Measurements from ENCODE around the gene SDSL. TPM values are rescaled to one million over a fixed set of nuclear protein-coding genes. Genes with fewer than 3 reads are reported as not detected.

Gene SDSL
- total RNA-seq, 1 donor from 2014 or later, result not detected

DNA sequence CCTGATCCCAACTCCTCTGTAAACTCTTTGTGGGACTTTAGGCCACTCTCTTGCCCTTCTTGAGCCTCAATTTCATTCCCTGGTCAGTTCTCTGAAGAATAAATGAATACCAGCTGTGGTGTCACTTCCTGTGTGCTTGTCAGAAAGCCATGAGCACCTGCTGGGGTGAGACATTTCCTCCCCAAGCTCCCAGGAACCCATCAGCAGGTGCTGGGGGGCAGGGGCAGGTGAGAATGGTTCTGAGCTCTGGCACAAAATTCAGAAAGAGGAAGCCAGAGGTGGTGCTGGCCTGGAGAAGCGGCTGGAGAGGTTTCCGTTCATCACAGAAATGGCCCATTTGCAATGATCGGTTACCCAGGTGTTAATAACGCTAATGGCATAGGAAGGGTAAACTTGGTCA lies 34.6 kb downstream of the SDSL start:
- peaks cover 2% of the 10 kb centered on the region for H3K27me3 ChIP-seq
- H3K9me3 ChIP-seq, result no peaks in the 10 kb centered on the region

DNA sequence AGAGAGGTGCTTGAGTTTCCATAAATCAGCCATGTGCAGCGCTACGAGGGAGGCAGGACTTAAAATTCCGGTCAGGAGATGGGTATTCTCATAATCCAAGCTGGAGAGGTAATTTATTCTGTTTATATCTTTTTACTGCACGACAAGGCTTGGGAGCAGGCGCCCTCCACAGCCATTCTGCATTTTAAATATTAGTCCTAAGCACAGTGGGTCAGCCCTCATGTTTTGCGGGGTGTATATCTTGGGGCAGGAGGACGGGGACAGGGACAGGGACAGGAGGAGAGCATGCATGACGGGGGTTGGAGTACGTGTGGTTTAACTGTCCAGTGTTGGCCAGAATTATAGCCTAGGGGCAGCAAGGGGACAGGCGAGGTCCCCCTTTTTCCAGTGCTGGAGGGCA lies 35.0 kb downstream of the SDSL start:
- no peak overlapping the region for H3K27ac ChIP-seq
- TF ChIP-seq POLR2A (IDR thresholded peaks at IDR 0.05), result no peak
- TF ChIP-seq, protein P1, sequence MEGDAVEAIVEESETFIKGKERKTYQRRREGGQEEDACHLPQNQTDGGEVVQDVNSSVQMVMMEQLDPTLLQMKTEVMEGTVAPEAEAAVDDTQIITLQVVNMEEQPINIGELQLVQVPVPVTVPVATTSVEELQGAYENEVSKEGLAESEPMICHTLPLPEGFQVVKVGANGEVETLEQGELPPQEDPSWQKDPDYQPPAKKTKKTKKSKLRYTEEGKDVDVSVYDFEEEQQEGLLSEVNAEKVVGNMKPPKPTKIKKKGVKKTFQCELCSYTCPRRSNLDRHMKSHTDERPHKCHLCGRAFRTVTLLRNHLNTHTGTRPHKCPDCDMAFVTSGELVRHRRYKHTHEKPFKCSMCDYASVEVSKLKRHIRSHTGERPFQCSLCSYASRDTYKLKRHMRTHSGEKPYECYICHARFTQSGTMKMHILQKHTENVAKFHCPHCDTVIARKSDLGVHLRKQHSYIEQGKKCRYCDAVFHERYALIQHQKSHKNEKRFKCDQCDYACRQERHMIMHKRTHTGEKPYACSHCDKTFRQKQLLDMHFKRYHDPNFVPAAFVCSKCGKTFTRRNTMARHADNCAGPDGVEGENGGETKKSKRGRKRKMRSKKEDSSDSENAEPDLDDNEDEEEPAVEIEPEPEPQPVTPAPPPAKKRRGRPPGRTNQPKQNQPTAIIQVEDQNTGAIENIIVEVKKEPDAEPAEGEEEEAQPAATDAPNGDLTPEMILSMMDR (IDR thresholded peaks at IDR 0.05), result no peak
- intact Hi-C loops (cut with DNase I), result no loop called here
- no peaks in the 10 kb centered on the region for H3K4me1 ChIP-seq
- no peak overlapping the region for H3K4me3 ChIP-seq
- no peaks in the 10 kb centered on the region for H3K9me3 ChIP-seq
- H3K36me3 ChIP-seq, result no peaks in the 10 kb centered on the region
- H3K27me3 ChIP-seq, result peaks cover 6% of the 10 kb centered on the region
- no peak for DNase-seq (ENCODE audit: extremely low spot score in 2 of 2)

More for the DNA sequence above, 34.6 kb downstream of the SDSL start:
- Histone ChIP-seq H3K4me1 (no peaks in the 10 kb centered on the region), H3K27ac (no peak overlapping the region), H3K4me3 (no peak overlapping the region), H3K36me3 (no peaks in the 10 kb centered on the region)
- TF ChIP-seq POLR2AphosphoS5 (IDR thresholded peaks at IDR 0.05; ENCODE audit: insufficient read depth in 1 of 2, low read depth in 1 of 2), result no peak
- TF ChIP-seq, protein P1 (IDR thresholded peaks at IDR 0.05), result no peak
- no peak for TF ChIP-seq POLR2A (IDR thresholded peaks at IDR 0.05)
- DNase-seq (ENCODE audit: extremely low spot score in 2 of 2), result no peak
- intact Hi-C loops (cut with DNase I), result no loop called here

DNA sequence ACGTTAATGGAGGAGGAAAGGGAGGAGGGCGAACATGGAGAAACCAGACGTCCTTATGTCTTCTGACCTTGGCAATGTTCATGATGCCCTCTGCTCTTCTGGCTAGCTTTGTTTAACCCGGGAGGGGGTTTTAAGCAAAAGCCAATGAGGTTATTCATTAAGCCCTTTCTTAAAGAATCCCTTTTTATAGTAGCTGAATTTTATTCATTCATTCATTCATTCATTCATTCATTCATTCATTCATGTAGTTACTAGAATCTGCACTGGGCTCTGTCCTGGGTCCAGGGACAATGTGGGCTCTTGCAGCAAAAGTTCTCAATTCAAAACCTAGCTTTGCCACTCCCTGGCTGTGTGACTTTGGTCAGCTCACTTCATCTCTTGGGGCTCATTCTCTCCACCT lies 35.5 kb downstream of the SDSL start:
- Histone ChIP-seq H3K27me3 (peaks cover 10% of the 10 kb centered on the region), H3K4me1 (peaks cover 2% of the 10 kb centered on the region), H3K9me3 (no peaks in the 10 kb centered on the region), H3K4me3 (no peak overlapping the region), H3K36me3 (no peaks in the 10 kb centered on the region), H3K27ac (no peak overlapping the region)
- DNase-seq (ENCODE audit: extremely low spot score in 2 of 2), result no peak
- TF ChIP-seq, protein P1 (IDR thresholded peaks at IDR 0.05), result no peak
- TF ChIP-seq POLR2AphosphoS5 (IDR thresholded peaks at IDR 0.05; ENCODE audit: insufficient read depth in 1 of 2, low read depth in 1 of 2) (no peak), POLR2A (IDR thresholded peaks at IDR 0.05) (no peak)
- intact Hi-C loops (cut with DNase I), result no loop called here

GRCh38 chr12:113459981-113460380 lies 37.8 kb downstream of the SDSL start:
- H3K9me3 ChIP-seq, result no peaks in the 10 kb centered on the region
- no peak overlapping the region for H3K4me3 ChIP-seq
- DNase-seq (ENCODE audit: extremely low spot score in 2 of 2), result no peak
- peaks cover 25% of the 10 kb centered on the region for H3K4me1 ChIP-seq
- H3K27me3 ChIP-seq, result peaks cover 22% of the 10 kb centered on the region
- TF ChIP-seq POLR2AphosphoS5 (IDR thresholded peaks at IDR 0.05; ENCODE audit: insufficient read depth in 1 of 2, low read depth in 1 of 2) (no peak), POLR2A (IDR thresholded peaks at IDR 0.05) (no peak)
- TF ChIP-seq, protein P1 (IDR thresholded peaks at IDR 0.05), result no peak
- H3K36me3 ChIP-seq, result no peaks in the 10 kb centered on the region
- H3K27ac ChIP-seq, result no peak overlapping the region
- intact Hi-C loops (cut with DNase I), result loop anchor here (10.0 kb wide), 1 partner anchor 445 kb away; no protein-coding TSS in a partner anchor

- DNase-seq (ENCODE audit: extremely low spot score in 2 of 2), result no peak
- TF ChIP-seq POLR2AphosphoS5 (IDR thresholded peaks at IDR 0.05; ENCODE audit: insufficient read depth in 1 of 2, low read depth in 1 of 2), result no peak
- no peaks in the 10 kb centered on the region for H3K36me3 ChIP-seq
- no peak overlapping the region for H3K4me3 ChIP-seq
- no peak overlapping the region for H3K27ac ChIP-seq
- intact Hi-C loops (cut with DNase I), result loop anchor here (2.0 to 10.0 kb wide), 2 partner anchors 35 to 443 kb away; no protein-coding TSS in a partner anchor
- no peaks in the 10 kb centered on the region for H3K9me3 ChIP-seq
- H3K27me3 ChIP-seq, result peaks cover 37% of the 10 kb centered on the region
- peaks cover 34% of the 10 kb centered on the region for H3K4me1 ChIP-seq
These were observed 39.5 kb downstream of the SDSL start for GRCh38 chr12:113461666-113462065.
